GM13977 (cell line): ENCODE data around the gene KRT74.

ENCODE experiments used
- DNase-seq: peaks from one replicate; pipeline ENCODE4 v3.0.0; 2012; ENCODE audit warnings: low spot score
- in situ Hi-C: fragments of 300-500 bp; cut with MboI; formaldehyde crosslinking; loops from one replicate; pipeline ENCODE4 v1.12.0; 2022; ENCODE audit warnings: low sequenced_read_pairs, low pct_unique_long_range_greater_than_20kb, mixed read lengths, inconsistent platforms; ENCODE audit not compliant: unreplicated experiment
- TF ChIP-seq, protein P1 (sequence below): IDR thresholded peaks from 2 replicates; pipeline ENCODE4 v1.5.1; 2012; ENCODE audit warnings: mild to moderate bottlenecking, control low read depth; ENCODE audit not compliant: insufficient read depth; ENCODE audit errors: extremely low read depth, missing control alignments

The KRT74 gene

GRCh38 chr12:52528641-52529143 lies 45.0 kb downstream of the KRT74 start:
- no peak for DNase-seq
- in situ Hi-C loops = no loop called here
- TF ChIP-seq, protein P1, sequence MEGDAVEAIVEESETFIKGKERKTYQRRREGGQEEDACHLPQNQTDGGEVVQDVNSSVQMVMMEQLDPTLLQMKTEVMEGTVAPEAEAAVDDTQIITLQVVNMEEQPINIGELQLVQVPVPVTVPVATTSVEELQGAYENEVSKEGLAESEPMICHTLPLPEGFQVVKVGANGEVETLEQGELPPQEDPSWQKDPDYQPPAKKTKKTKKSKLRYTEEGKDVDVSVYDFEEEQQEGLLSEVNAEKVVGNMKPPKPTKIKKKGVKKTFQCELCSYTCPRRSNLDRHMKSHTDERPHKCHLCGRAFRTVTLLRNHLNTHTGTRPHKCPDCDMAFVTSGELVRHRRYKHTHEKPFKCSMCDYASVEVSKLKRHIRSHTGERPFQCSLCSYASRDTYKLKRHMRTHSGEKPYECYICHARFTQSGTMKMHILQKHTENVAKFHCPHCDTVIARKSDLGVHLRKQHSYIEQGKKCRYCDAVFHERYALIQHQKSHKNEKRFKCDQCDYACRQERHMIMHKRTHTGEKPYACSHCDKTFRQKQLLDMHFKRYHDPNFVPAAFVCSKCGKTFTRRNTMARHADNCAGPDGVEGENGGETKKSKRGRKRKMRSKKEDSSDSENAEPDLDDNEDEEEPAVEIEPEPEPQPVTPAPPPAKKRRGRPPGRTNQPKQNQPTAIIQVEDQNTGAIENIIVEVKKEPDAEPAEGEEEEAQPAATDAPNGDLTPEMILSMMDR = no peak

DNA sequence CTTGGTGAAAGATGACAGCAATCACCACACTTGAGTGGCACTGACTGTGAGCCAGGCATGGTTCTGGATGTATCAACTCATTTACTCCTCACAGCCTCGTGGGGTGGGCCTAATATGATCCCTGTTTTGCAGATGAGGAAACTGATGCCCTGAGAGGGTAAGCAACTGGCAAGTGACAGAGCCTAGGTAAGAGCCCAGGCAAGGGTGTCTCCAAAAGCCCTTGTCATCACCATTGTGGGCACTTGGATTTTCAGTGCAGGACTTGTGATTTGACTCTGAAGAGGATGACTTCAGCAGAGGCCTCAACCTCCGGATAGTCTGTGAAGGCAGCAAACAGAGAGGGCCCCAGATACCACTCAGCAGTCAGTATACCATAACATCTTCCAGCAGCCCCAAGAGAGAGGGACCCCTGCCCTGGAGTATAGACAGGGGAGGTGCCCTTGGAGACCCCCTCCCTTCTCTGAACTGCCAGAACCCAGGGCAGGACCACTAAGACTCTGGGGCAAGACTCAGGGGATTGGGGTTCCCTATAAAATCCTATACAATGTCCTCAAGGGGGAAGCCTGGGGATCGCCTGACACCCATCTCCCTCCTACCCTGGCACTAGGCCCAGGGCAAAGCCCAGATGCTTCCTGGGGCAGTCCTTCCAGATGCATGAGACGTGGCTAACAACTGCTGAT lies 46.4 kb downstream of the KRT74 start:
- TF ChIP-seq, protein P1 = no peak
- DNase-seq = no peak
- in situ Hi-C loops = no loop called here

DNA sequence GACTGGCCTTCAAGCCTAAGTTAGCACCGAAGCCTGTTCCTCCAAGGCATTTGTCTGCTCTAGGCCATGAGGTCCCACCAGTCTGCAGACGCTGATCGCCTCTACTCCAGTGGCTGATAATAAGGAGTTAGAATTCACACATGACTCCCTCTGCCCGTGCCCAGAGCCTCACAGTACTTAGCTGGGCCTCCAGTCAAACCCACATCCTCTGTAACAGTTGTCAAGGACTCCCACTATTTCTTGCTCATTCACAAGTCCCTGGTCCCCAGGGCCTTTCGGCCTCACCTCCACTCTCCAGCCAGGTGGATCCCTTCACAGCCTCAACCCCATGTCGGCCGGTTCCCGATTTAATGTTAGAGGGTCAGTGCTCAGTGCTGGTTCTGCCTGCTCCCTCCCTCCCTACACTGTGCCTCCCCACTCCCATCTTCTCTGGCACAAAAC lies 47.1 kb downstream of the KRT74 start:
- TF ChIP-seq, protein P1 = no peak
- in situ Hi-C loops = no loop called here

DNA sequence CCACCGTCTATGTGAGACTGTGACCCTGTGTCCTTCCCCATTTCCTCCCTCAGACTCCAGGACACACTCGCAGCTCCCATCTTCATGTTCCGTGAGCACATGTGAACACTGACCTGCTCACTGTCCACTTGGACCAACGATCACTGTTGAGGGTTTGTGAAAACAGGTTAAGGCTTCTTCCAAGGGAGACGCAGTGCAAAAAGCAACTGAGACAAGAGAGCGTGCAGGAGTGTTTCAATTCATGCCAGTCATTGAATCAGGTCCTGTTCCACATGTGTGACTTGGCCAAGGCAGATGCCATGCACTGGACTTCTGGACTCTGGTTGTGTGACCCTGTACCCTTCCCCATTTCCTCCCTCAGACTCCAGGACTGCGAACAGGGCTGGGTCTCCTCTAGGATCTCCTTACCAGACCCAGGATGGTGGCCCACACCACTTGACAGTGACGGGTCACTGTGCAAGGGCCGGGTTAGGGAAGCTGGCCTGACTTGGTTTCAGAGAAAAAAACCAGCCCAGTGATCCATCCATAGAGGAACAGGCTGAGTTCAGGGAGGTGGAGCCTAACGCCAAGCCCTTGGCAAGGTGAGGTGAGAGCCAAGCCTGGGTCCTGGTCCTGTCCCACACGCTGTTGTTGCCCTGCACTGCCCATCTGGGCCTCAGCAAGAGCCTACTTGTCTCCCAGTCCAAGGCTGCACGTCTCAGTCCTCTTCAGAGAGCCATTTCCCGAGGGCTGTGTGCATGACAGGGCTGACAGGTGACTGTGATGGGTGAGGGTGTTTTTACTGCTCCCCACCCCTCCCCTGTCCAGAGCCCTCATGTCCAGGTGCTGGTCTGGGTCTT lies 47.8 kb downstream of the KRT74 start:
- no peak for DNase-seq
- in situ Hi-C loops = no loop called here
- TF ChIP-seq, protein P1 = no peak

More for the DNA sequence above, 47.1 kb downstream of the KRT74 start:
- no peak for DNase-seq

GRCh38 chr12:52524898-52525591 lies 48.6 kb downstream of the KRT74 start:
- TF ChIP-seq, protein P1 = no peak
- DNase-seq = no peak
- in situ Hi-C loops = no loop called here

- TF ChIP-seq, protein P1 = no peak
- in situ Hi-C loops = no loop called here
- no peak for DNase-seq
Observed at GRCh38 chr12:52524241-52524897, 49.3 kb downstream of the KRT74 start.
